Uterus (tissue), 2 donors: ENCODE measurements around the gene TIFAB.

ENCODE experiments used
- CTCF ChIP-seq, 4 experiments: fragments of 200-600 bp in 2 of 4; fragments of 450-650 bp in 2 of 4; sonication (generic) in 2 of 4; IDR thresholded peaks; one replicate each; pipeline ENCODE4 v1.5.1; 2016 to 2019; ENCODE audit warnings: antibody characterized with exemption in 4 of 4, mild to moderate bottlenecking in 2 of 4, moderate library complexity in 1 of 4
- POLR2A ChIP-seq, 2 donors: fragments of 450-650 bp; IDR thresholded peaks; one replicate each; pipeline ENCODE4 v1.6.1; 2016; ENCODE audit warnings: antibody characterized with exemption in 2 of 2, mild to moderate bottlenecking in 1 of 2, moderate library complexity in 1 of 2

GRCh38 chr5:135448071-135448739 lies 3.9 kb downstream of the TIFAB start:
- no peak for TF ChIP-seq CTCF (IDR thresholded peaks at IDR 0.05)
- no peak for TF ChIP-seq POLR2A (IDR thresholded peaks at IDR 0.05)
